ENCODE results near the gene LMNB1.

DNA sequence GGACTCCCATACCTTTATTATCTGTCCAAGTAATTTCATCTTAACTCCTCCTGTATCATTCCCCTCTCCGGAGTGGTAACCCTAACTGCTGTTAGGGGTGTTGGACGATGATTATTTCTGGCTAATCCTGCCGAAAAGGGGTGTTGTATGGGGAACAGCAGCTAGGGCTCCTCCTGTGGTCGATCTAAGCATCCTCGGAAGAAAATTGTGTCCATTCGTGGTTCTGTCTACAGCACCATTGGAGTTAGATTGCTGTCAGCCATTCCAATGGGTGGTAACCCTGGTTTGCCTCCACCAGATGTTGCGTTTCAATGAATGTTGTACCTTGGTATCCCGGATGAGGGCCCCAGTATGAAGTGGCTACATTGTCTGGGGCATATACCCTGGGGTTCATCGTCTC lies 35.6 kb upstream of the LMNB1 start:
- TF ChIP-seq, protein P1, sequence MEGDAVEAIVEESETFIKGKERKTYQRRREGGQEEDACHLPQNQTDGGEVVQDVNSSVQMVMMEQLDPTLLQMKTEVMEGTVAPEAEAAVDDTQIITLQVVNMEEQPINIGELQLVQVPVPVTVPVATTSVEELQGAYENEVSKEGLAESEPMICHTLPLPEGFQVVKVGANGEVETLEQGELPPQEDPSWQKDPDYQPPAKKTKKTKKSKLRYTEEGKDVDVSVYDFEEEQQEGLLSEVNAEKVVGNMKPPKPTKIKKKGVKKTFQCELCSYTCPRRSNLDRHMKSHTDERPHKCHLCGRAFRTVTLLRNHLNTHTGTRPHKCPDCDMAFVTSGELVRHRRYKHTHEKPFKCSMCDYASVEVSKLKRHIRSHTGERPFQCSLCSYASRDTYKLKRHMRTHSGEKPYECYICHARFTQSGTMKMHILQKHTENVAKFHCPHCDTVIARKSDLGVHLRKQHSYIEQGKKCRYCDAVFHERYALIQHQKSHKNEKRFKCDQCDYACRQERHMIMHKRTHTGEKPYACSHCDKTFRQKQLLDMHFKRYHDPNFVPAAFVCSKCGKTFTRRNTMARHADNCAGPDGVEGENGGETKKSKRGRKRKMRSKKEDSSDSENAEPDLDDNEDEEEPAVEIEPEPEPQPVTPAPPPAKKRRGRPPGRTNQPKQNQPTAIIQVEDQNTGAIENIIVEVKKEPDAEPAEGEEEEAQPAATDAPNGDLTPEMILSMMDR (IDR thresholded peaks at IDR 0.05; ENCODE audit: low read depth, low read length): no peak
- TF ChIP-seq POLR2A (IDR thresholded peaks at IDR 0.05; ENCODE audit: extremely low read depth, insufficient read length): no peak
